ENCODE measurements around the gene MGST1.

GRCh38 chr12:16330560-16330959 lies 16.9 kb upstream of the MGST1 start:
- TF ChIP-seq, protein P1, sequence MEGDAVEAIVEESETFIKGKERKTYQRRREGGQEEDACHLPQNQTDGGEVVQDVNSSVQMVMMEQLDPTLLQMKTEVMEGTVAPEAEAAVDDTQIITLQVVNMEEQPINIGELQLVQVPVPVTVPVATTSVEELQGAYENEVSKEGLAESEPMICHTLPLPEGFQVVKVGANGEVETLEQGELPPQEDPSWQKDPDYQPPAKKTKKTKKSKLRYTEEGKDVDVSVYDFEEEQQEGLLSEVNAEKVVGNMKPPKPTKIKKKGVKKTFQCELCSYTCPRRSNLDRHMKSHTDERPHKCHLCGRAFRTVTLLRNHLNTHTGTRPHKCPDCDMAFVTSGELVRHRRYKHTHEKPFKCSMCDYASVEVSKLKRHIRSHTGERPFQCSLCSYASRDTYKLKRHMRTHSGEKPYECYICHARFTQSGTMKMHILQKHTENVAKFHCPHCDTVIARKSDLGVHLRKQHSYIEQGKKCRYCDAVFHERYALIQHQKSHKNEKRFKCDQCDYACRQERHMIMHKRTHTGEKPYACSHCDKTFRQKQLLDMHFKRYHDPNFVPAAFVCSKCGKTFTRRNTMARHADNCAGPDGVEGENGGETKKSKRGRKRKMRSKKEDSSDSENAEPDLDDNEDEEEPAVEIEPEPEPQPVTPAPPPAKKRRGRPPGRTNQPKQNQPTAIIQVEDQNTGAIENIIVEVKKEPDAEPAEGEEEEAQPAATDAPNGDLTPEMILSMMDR (conservative IDR thresholded peaks at IDR 0.05; ENCODE audit: low read length), result no peak
- no peak for TF ChIP-seq EZH2phosphoT487 (IDR thresholded peaks at IDR 0.05; ENCODE audit: borderline replicate concordance)
